IPS-18c (cell line): ENCODE data around the gene TAPT1.
"Not testable (repeated sequence)": the region's sequence is repeated elsewhere in the genome, so short reads cannot be mapped to it uniquely, and the experiment has no call there.

Experiments used
- H3K4me3 ChIP-seq: 2 replicates; pipeline ENCODE4 v1.7.0; 2013; ENCODE audit warnings: low read depth, mild to moderate bottlenecking, low read length, moderate library complexity; ENCODE audit not compliant: insufficient read depth
- H3K9me3 ChIP-seq: one replicate; pipeline ENCODE4 v1.6.1; 2013; ENCODE audit warnings: mild to moderate bottlenecking, low read length, moderate library complexity; ENCODE audit not compliant: control insufficient read depth, insufficient read depth

TAPT1 gene

DNA sequence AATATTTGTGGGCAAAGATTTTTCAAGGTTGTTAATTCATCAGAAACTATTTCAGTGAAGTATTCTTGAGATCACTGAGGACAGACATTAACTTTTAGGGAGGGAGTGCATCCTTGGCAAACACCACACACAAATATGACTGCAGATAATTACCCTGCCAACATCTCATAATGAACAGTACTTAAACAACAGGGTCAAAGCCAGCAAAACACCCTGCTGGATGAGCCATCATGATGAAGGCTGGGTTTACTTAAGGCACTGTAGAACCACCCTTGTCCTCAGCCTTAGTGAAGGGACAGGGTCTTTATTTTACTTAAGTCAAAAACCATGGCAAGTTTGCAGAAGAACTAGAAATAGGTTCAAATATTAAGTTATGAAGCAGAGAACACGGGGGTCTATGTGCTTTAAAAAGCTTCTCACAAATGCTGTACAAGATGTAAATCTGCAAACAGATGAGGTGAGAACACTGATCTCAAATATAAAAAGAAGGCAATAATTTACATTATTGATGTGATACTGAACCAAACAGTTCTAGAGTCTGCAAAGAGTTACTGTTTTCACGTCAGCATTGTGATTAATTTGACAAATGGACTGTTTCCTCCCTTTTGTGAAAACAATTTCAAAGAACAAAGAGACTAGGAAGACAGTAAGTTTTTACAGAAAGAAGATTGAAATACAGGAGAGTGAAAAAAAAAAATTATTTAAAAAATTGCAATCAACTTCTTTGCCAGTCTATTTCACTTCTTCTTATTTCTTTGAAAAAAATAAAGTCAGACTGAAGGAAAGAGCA lies 28.2 kb downstream of the TAPT1 start:
- no peak overlapping the region for H3K4me3 ChIP-seq
- H3K9me3 ChIP-seq, result no peaks in the 10 kb centered on the region

DNA sequence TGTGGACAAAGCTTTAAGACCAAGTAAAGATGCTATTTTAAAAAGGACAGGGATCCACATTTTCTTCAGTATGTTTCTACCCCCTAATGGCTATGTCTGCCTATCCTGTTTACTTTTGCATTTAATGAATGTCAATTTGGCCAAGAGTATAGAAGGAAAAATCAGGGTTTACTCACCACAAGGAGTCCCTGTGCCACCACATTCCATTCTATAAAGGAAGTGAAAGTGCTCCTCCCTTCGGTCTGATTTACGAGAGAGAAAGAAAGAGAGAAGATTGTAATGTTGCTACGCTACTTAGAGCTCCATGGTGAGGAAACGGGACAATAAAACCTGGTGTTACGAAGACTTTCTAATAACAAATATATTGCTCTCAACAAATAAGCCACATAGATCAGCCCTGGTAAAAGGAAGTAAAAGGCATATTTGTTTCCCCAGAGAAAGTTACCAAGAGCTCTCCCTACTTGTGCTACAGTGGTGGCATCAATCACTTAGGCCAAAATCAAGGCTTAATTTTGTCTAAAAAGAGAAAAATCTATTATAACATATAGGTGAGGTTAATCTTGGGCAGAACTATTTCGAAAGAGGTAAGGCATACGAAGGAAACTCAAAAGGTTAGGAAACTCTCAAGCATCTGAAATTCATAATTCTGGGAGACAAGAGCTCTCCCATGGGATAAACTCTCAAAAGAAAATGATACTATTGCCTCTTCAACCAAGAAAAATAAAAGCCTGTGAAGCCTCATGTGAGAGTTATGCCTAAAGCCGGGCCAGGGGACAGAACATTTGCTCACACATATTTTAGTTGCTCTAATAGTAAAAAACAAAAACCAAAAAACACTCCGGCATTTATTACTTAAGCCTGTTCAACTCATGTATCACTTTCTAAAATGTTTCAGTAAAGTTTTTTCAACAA lies 29.5 kb downstream of the TAPT1 start:
- H3K9me3 ChIP-seq, result no peaks in the 10 kb centered on the region
- no peak overlapping the region for H3K4me3 ChIP-seq

DNA sequence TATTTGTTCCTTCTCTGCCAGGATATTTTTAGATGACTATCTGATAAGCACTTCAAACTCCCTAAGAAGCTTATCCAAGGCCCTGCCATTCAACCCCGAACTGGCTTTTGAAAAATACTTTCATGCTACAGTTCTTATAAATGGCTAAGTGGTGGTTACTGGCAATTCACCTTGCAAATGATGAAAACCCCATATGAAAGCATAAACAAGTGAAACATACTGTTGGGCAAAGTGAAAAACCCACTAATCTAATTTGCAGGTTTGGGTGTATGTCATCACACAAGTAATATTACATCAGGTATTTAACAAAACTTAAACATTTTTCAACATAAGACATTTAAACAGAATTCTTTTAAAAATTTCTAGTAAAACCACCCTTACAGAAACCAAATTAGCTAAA lies 31.1 kb downstream of the TAPT1 start:
- Histone ChIP-seq H3K4me3 (no peak overlapping the region), H3K9me3 (no peaks in the 10 kb centered on the region)

DNA sequence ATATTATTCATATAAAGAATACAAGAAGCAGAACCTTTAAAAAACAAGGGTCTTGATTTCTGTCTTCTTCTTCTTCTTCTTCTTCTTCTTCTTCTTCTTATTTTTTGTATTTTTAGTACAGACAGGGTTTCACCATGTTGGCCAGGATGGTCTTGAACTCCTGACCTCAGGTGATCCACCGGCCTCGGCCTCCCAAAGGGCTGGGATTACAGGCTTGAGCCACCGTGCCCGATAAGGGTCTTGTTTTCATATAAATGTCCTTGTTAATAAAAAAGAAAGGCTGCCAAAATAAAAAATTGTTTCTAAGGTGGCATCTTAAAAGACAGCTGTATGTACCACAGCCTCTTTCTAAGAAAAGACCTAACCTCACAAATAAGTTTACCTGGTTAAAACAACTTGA lies 31.5 kb downstream of the TAPT1 start:
- H3K4me3 ChIP-seq, H3K9me3 ChIP-seq: not testable (repeated sequence)

DNA sequence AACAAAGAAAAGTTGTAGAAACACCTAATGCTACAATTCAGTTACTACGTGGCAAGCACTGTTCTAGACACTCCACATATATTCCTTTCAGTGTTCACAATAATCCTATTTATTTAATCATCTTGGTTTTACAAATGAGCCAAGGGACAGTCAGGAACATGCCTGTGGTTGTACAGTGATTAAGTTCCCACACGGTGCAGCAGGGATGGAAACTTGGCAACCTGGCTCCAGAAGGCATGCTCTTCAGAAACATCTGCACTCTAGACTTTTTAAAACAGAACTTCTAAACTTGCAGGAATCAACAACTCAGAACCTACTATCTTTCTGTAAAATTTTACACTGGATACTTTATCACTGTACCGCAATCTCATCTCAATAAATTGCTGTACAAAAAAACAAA lies 32.1 kb downstream of the TAPT1 start:
- H3K9me3 ChIP-seq, result no peaks in the 10 kb centered on the region

DNA sequence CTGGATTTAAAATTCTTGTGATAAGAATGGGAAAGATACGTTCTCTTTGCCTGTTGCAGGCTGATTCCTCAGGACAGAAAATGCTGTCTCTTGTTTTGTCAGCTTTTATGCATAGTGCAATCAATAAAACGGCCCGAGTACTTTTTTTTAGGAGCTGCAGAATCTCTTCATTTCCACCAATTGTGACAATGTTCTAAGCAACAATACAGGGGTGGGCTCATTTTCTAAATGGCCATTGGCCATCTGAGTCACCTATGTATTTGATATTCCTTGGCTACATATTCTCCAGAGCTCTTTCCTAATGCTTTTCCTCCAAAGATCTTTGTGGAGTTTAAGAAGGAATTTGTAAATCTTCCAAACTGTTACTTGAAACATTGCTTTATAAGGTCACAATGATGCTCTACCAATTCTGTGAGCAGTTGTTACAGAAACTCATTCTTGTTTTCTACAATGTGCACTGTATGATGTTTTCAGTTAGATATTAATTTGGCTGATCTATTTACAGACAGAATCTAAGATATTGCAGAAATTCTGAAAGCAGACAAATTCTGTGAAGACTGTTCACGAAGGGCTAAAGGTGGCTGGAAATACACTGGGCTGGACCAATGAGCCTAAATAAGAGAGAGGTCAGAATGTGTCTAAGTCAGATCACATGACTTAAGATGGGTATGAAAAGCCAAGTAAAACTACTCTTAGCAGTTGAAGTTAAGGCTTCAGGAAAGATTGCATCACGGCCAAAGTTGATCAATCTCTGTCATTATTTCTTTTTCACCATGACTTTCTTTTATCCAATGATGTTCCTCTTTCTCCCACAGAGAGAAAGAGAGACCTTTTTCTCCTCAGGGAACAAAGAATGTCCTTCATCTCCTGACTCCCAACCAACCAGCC lies 33.4 kb downstream of the TAPT1 start:
- Histone ChIP-seq H3K4me3 (no peak overlapping the region), H3K9me3 (no peaks in the 10 kb centered on the region)

More for the DNA sequence above, 32.1 kb downstream of the TAPT1 start:
- no peak overlapping the region for H3K4me3 ChIP-seq

DNA sequence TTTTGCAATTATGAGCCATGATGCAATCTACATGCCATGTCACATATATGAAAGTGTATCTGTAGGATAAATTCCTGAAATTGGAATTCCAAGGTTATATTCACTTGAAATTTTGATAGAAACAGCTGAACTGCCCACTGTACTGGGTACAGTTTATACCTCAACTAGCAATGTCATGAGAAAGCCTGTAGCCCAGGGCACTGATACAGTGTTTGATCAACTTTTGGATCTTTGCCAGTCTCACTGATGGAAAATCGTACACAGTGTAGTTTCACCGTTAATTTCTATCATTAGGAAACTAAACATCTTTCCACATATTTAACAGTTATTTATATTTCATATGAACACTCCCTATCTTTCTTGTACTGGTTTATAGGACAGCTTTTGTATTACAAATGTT lies 34.2 kb downstream of the TAPT1 start:
- no peak overlapping the region for H3K4me3 ChIP-seq
- H3K9me3 ChIP-seq, result no peaks in the 10 kb centered on the region

DNA sequence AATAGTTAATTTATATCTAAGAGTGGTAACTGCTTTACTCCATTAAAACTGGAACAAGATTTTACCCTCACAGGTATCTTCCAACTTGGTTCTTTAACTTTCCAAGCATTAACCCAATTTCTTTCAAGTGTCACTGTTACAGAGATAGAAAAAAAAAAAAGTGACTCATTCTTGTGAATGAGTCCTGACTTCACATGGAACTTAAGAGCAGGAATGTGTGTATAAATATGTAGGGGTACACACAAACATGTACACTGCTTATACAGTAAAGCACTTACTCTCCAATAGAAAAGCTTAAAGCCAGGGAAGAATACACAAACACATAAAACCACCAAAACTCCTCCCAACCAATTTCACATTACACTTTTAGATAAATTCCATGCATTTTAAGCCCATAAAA lies 38.8 kb downstream of the TAPT1 start:
- no peak overlapping the region for H3K4me3 ChIP-seq
- no peaks in the 10 kb centered on the region for H3K9me3 ChIP-seq

DNA sequence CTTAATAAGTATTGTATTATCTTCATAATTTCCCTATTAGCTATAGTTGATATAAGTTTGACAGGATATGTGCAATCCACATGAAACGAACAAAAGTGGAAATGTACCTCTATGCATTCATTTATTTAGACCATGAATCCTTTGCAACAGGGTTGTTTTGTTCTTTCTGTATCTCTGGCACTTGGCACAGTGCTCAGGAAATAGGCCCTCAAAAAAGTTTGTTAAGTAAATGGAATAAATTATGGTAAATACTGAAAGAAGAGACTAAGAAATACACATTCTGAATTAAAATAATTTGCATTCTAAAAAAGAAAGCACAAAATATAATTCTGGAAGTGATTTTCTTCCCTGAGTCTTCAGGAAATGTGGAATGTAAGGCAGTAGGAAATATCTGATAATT lies 39.3 kb downstream of the TAPT1 start:
- no peaks in the 10 kb centered on the region for H3K9me3 ChIP-seq
- no peak overlapping the region for H3K4me3 ChIP-seq

DNA sequence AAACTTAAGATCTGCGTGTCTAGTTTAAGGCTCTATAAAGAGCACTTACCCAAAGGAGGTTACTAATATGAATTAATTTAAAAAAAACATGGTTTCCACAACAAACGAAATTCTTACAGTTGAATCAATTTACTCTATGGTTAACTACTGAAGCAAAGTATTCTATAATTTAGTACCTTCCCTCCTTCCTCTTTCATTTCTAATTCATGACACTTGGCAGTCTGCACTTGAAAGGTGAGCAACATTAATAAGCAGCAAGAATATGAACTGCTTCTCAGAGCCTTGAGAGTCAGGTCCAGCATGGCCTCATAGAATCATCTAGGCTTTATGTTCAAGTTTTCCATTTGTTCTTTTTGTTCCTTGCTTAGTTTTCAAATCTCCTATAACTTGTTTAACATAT lies 42.7 kb downstream of the TAPT1 start:
- no peaks in the 10 kb centered on the region for H3K9me3 ChIP-seq
- H3K4me3 ChIP-seq, result no peak overlapping the region

DNA sequence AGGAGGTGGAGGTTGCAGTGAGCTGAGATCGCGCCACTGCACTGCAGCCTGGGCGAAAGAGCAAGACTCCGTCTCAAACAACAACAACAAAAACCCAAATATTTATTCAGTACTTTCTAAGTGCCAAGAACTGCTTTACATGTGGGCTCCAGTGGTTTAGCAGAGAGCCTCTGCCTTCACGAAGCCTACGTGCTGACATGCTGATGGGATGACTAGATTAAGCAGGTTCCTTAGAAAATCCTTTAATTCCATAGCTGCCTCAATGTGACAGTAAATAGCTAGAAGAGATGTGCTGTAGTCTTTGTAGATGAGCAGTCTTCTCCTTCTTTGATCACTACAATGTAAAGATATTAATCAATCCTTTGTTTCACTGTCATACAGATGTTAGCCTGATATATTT lies 49.6 kb downstream of the TAPT1 start:
- Histone ChIP-seq H3K4me3 (no peak overlapping the region), H3K9me3 (no peaks in the 10 kb centered on the region)

DNA sequence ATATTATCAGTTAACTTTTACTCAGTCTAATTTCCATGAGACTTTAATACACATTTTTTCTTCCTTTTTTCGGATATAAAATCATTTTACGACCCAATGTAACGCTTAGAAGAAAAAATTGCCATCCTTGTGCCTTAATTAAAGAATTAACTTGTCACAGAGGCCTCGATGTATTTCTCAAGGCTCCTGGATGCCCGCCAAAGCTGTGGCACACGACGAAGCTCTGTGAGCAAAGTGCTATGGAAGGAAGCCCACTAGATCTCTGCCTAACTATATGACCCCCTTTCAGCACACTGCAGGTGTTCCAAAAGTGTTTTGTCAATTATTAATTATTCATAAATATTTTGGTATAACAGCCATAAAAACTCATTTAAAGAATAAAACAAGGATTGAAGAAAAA lies 54.4 kb downstream of the TAPT1 start:
- Histone ChIP-seq H3K9me3 (no peaks in the 10 kb centered on the region), H3K4me3 (no peak overlapping the region)

DNA sequence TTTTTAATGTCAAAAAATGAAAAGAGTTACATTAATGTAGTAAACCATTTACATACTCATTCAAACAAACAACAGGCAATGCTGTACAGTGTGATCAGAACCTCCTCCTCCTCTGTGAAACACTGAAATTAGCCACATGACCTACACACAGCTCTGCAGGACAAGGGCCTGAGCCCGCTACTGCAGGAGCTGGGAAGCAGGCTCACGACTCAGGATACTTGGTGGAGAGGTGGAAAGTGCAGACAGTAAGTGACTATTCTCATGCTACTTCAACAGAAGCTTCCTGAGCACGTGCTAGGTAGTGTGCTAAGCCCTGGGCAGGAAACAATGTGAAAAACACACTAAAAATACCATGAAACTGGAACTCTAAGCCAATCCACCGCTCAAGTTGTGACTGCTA lies 56.8 kb downstream of the TAPT1 start:
- Histone ChIP-seq H3K9me3 (no peaks in the 10 kb centered on the region), H3K4me3 (no peak overlapping the region)

DNA sequence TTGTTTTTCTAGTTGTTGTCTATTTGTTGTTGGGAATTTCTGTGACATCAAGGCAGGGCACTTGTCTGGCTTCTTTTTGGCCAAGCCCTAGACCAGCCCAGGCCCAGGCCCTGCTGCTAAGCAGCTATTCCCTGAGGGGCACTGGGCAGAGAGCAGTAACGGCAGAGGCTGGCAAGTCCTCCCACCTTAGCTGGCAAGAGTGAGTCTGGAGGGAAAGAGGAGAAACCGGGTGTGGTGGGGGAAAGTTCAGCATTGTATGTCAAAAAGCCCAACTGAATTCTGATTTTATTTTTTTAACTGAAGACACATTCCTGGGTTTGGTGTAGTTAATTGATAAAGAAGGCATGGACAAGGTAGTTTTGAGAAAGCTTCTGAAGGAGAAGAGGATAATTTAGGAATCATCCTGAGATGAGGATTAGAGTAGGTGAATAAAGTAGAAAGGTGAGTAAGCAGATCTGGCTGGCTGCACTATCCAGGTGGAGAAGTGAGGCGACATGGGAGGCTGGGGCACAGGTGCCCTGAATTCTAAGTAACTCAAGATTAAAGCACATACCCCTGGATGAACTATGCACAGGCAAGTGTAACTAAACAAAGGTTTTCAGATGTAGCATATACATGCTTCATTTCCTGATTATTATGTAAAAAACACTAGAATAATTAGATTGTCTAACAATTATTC lies 57.4 kb downstream of the TAPT1 start:
- no peaks in the 10 kb centered on the region for H3K9me3 ChIP-seq
- no peak overlapping the region for H3K4me3 ChIP-seq

DNA sequence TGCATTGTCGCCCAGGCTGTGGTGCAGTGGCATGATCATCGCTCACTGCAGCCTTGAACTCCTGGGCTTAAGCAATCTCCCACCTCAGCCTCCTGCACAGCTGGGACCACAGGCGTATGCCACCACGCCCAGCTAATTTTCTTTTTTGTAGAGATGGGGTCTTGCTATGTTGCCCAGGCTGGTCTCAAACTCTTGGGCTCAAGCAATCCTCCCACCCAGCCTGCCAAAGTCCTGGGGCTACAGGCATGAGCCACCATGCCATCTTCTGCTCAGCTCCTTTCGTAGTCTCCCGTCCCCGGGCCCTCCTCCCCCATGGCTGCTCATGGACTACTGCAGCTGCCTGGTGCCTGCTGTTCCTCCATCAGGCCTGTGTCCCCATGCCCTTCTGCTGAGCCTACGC lies 58.1 kb downstream of the TAPT1 start:
- Histone ChIP-seq H3K4me3 (no peak overlapping the region), H3K9me3 (no peaks in the 10 kb centered on the region)

DNA sequence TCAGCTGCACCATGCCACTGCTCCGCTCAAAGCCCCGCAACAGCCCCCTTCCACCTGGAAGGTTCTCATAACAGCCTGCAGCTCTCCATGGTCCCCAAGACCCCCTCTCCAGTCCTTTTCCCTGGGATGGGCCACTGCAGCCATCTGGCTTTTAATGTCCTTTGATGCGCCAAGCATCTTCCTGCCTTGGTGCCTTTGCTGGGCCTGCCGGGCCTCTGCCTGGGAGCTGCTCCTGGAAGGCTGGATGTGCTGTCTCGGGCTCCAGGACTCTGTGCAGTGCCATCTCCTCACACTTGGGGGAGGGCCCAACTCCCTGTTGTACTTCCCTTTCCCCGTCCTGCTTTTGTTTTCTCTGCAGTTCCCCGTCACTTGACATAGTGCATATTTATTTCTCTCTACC lies 60.3 kb downstream of the TAPT1 start:
- Histone ChIP-seq H3K4me3 (no peak overlapping the region), H3K9me3 (no peaks in the 10 kb centered on the region)

DNA sequence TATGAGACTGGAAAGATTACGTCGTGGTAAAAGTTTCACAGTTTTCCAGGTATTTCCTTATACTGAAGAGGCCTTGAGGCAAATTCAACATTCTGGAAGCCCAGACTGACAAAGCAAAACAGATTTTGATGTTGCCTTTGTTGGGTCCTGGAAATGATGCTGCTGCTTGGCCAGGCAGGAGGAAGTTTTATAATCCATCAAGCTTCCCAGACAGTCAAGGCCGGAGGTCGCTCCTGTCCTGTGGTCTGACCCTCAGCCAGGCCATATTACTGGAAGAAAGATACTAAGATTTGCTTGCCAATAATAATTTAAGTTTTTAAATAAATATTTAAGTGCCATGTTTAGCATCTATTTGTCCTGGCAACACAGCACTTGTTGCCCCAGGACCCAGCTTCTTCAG lies 63.4 kb downstream of the TAPT1 start:
- no peak overlapping the region for H3K4me3 ChIP-seq
- no peaks in the 10 kb centered on the region for H3K9me3 ChIP-seq
